A549 (cell line): ENCODE data around the gene RIMOC1.

Experiments used
- CHD4 ChIP-seq: fragments of 200-600 bp; sonication (generic); IDR thresholded peaks from 2 replicates; pipeline ENCODE4 v1.6.1; 2016; ENCODE audit warnings: antibody characterized with exemption, mild to moderate bottlenecking, borderline replicate concordance
- CTCF ChIP-seq: fragments of >200 bp; sonication (Bioruptor Twin); formaldehyde crosslinking; IDR thresholded peaks from 3 replicates; pipeline ENCODE4 v1.5.1; 2016
- POLR2A ChIP-seq: IDR thresholded peaks from 2 replicates; pipeline ENCODE4 v1.6.1; 2012; ENCODE audit warnings: mild to moderate bottlenecking, low read length
- POLR2AphosphoS2 ChIP-seq: conservative IDR thresholded peaks from 2 replicates; pipeline ENCODE4 v1.6.1; 2012; ENCODE audit warnings: low read length, improper control_type of control experiment, inconsistent platforms
- TP53 ChIP-seq: fragments of 250-450 bp; sonication (Bioruptor Pico); IDR thresholded peaks from 2 replicates; pipeline ENCODE4 v1.5.0; 2021; ENCODE audit warnings: mild to moderate bottlenecking, moderate library complexity
- ZNF302 ChIP-seq: fragments of 250-450 bp; sonication (Bioruptor Pico); IDR thresholded peaks from 2 replicates; pipeline ENCODE4 v1.9.0; 2021; ENCODE audit warnings: inconsistent platforms, mild to moderate bottlenecking, moderate library complexity
- TF ChIP-seq, protein P1 (sequence below): IDR thresholded peaks from 2 replicates; pipeline ENCODE4 v1.6.1; 2012; ENCODE audit warnings: low read depth, borderline replicate concordance
- TF ChIP-seq, protein P2 (sequence below): IDR thresholded peaks from 2 replicates; pipeline ENCODE4 v1.6.1; 2012

GRCh38 chr5:41882765-41883164 is 21.4 kb upstream of the RIMOC1 start:
- TF ChIP-seq CTCF (no peak), CHD4 (no peak), ZNF302 (CRISPR knock-in tag) (no peak), TP53 (CRISPR knock-in tag) (no peak), POLR2A (no peak), POLR2AphosphoS2 (no peak)
- TF ChIP-seq, protein P1, sequence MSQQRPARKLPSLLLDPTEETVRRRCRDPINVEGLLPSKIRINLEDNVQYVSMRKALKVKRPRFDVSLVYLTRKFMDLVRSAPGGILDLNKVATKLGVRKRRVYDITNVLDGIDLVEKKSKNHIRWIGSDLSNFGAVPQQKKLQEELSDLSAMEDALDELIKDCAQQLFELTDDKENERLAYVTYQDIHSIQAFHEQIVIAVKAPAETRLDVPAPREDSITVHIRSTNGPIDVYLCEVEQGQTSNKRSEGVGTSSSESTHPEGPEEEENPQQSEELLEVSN = no peak
- TF ChIP-seq, protein P2, sequence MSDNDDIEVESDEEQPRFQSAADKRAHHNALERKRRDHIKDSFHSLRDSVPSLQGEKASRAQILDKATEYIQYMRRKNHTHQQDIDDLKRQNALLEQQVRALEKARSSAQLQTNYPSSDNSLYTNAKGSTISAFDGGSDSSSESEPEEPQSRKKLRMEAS = no peak
